GM23248 (cell line): ENCODE measurements around the gene CTAG1A.

Experiments
- EZH2 ChIP-seq: fragments of 200-600 bp; sonication (generic); IDR thresholded peaks from 2 replicates; pipeline ENCODE4 v1.6.1; 2018; ENCODE audit warnings: antibody characterized with exemption, mild to moderate bottlenecking; ENCODE audit not compliant: insufficient read depth, poor library complexity, severe bottlenecking
- EZH2phosphoT487 ChIP-seq: fragments of 200-600 bp; sonication (generic); IDR thresholded peaks from 2 replicates; pipeline ENCODE4 v1.6.1; 2018; ENCODE audit warnings: antibody characterized with exemption, moderate library complexity, mild to moderate bottlenecking, low read depth; ENCODE audit not compliant: insufficient read depth

- TF ChIP-seq EZH2 = no peak
- no peak for TF ChIP-seq EZH2phosphoT487
These were observed 10.8 kb downstream of the CTAG1A start for GRCh38 chrX:154595559-154596249.
